ENCODE results near the gene ACTR3.
"Not testable (repeated sequence)": the region's sequence is repeated elsewhere in the genome, so short reads cannot be mapped to it uniquely, and the experiment has no call there.

Gene ACTR3

DNA sequence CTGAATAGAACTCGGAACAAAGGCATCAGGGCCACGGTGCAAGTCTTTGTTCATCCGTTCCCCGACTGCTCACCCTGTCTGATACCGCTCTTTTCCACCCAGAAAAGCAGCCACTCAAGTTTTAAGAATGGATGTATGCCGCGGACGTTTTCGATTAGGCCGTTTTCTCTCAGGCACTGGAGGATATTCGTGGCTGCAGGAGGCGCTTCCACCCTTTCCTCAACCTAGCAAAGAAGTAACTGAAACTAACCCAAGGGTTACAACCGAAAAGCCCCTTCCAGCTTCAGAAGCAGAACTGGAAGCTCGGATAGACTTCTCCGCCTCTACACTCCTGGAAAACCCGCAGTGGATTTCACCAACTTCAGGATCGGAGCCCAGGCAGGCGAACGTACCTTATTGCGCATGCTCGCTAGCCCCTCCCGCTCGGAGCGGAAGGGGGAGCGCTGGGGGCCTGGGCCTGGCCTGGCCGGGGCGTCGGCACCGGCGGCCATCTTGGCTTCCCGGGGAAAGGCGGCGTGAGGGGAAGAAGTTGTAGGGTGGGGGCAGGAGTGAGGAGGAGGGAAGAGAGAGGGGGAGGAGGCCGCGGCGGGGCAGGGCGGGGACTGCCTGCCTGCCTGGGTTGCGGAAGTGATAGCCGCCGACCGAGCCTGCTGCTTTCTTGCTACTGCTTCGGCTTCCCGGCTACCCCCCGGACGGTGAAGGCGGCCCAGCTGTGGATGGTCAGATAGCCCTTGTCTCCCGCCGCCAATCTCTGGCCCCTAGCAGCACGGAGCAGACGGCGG lies at the start of gene ACTR3:
Gene ACTR3 (plus strand): TSS at position 619 of the 782 bp plus-strand sequence. CDS start 191 bp downstream, outside the sequence.
- peak; percentile 92 for DNase-seq (ENCODE audit: low spot score)
- in situ Hi-C loops (cut with MboI; ENCODE audit: low sequenced_read_pairs, unreplicated experiment): no loop called here
- TF ChIP-seq, protein P1, sequence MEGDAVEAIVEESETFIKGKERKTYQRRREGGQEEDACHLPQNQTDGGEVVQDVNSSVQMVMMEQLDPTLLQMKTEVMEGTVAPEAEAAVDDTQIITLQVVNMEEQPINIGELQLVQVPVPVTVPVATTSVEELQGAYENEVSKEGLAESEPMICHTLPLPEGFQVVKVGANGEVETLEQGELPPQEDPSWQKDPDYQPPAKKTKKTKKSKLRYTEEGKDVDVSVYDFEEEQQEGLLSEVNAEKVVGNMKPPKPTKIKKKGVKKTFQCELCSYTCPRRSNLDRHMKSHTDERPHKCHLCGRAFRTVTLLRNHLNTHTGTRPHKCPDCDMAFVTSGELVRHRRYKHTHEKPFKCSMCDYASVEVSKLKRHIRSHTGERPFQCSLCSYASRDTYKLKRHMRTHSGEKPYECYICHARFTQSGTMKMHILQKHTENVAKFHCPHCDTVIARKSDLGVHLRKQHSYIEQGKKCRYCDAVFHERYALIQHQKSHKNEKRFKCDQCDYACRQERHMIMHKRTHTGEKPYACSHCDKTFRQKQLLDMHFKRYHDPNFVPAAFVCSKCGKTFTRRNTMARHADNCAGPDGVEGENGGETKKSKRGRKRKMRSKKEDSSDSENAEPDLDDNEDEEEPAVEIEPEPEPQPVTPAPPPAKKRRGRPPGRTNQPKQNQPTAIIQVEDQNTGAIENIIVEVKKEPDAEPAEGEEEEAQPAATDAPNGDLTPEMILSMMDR (IDR thresholded peaks at IDR 0.05; ENCODE audit: borderline replicate concordance, control extremely low read depth, extremely low read depth, insufficient read depth, missing control alignments): no peak

DNA sequence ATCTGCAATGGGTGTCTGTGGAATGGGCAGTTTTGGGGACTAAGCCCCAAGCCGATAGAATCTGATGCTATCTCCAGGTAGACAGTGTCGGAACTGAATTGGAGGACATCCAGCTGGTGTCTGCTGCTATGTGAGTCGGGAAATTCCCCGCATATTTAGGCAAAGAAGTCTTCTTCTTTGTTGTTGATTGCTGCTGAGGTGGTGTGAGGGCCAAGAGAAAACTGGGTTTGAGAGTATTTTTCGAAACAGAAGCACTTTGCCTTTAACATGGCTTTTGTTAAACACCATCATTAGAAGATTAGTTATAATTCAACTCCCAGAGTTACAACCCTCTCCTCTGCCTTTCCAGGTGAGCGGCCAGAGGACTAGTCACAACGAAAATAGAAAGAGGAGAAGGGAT lies 49.4 kb upstream of the ACTR3 start:
- TF ChIP-seq, protein P1 (IDR thresholded peaks at IDR 0.05; ENCODE audit: borderline replicate concordance, control extremely low read depth, extremely low read depth, insufficient read depth, missing control alignments): no peak
- DNase-seq (ENCODE audit: low spot score): no peak
- in situ Hi-C loops (cut with MboI; ENCODE audit: low sequenced_read_pairs, unreplicated experiment): no loop called here

DNA sequence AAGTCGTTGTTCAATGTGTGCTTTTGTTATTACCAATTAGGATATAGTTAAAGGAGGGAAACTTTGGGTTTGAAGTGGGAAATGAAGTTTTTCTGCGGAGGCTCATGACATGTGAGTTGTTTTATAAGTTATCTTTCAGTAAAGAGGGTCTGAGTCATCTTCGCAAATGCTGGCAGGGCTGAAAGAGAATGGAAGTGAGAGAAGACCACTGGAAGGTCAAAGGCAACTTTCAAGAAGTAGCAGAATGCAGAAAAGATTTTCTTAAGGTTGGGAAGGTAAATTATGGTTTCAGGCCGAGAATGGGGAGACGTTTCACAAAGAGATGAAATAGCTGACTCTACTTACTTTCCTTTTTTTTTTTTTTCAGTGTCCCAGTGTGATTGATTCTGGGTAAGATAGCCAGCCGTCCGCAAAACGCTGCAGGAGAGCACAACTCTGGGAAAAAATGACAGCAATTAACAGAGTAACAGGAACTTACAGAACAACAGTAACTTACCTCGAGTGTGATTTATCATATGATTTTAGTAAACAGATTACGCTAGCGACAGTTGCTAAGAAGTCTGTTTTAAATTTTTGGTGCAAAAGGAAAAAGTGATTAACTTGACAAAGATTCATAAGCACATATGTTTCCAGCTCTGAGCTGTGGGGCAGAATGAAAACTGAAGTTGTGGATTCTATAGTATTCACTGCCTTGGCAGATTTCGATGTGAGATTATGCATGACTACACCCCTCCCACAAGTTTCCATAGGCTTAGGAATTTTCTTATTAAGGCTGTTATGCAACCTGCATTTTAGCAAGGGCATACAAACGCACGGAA lies 46.8 kb upstream of the ACTR3 start:
- TF ChIP-seq, protein P1 (IDR thresholded peaks at IDR 0.05; ENCODE audit: borderline replicate concordance, control extremely low read depth, extremely low read depth, insufficient read depth, missing control alignments): no peak
- in situ Hi-C loops (cut with MboI; ENCODE audit: low sequenced_read_pairs, unreplicated experiment): no loop called here
- DNase-seq (ENCODE audit: low spot score): no peak

DNA sequence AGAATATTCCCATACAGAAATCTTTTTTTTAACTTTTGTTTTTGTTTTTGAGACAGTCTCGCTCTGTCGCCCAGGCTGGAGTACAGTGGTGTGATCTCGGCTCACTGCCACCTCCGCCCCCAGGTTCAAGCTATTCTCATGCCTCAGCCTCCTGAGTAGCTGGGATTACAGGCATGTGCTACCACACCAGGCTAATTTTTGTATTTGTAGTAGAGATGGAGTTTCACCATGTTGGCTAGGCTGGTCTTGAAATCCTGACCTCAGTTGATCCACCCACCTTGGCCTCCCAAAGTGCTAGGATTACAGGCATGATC lies 46.2 kb upstream of the ACTR3 start:
- DNase-seq (ENCODE audit: low spot score); in situ Hi-C loops (cut with MboI; ENCODE audit: low sequenced_read_pairs, unreplicated experiment): not testable (repeated sequence)

DNA sequence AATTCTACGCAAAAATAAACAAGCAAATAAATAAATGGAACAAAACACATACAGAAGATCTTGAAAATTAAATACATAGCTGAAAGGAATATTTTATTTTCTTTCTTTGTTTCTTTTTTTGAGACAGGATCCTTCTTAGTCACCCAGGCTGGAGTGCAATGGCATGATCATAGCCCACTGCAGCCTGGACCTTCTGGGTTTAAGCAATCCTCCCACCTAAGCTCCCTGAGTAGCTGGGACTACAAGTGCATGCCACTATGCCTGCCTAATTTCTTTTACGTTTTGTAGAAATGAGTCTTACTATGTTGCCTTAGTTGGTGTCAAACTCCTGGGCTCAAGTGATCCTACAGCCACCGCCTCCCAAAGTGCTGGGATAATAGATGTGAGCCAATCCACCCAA lies 44.6 kb upstream of the ACTR3 start:
- in situ Hi-C loops (cut with MboI; ENCODE audit: low sequenced_read_pairs, unreplicated experiment): no loop called here
- no peak for DNase-seq (ENCODE audit: low spot score)
- TF ChIP-seq, protein P1 (IDR thresholded peaks at IDR 0.05; ENCODE audit: borderline replicate concordance, control extremely low read depth, extremely low read depth, insufficient read depth, missing control alignments): no peak

DNA sequence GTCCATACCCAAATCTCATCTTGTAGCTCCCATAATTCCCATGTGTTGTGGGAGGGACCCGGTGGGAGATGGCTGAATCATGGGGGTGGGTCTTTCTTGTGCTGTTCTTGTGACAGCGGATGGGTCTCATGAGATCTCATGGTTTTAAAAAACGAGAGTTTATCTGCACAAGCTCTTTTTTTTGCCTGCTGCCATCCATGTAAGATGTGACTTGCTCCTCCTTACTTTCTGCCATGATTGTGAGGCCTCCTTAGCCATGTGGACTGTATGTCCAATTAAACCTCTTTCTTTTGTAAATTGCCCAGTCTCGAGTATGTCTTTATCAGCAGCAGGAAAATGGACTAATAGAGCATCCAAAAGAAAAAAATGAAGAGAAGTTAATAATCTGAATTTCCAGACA lies 44.1 kb upstream of the ACTR3 start:
- in situ Hi-C loops (cut with MboI; ENCODE audit: low sequenced_read_pairs, unreplicated experiment); DNase-seq (ENCODE audit: low spot score): not testable (repeated sequence)

DNA sequence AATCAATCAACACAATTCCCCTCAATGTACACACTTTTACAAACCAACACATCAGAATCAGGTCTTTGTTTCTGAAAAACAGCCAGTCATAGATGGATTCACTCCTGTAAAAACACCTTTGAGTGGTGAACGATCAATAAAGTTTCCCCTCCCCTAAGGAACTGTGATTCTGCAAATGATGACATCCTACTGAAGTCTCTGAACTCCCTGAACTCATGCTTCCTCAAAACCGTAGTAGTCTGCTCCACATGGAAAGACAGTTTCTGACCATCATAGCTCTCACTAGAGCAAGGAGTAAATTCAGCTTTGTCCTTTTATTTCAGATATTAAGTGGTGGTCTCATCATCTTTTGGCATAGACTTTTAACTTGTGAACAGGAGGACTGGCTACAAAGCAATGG lies 43.5 kb upstream of the ACTR3 start:
- in situ Hi-C loops (cut with MboI; ENCODE audit: low sequenced_read_pairs, unreplicated experiment): no loop called here

More for the DNA sequence above, 43.5 kb upstream of the ACTR3 start:
- TF ChIP-seq, protein P1 (IDR thresholded peaks at IDR 0.05; ENCODE audit: borderline replicate concordance, control extremely low read depth, extremely low read depth, insufficient read depth, missing control alignments): no peak
- DNase-seq (ENCODE audit: low spot score): no peak
